Measurements from ENCODE around the gene CBX4.

DNA sequence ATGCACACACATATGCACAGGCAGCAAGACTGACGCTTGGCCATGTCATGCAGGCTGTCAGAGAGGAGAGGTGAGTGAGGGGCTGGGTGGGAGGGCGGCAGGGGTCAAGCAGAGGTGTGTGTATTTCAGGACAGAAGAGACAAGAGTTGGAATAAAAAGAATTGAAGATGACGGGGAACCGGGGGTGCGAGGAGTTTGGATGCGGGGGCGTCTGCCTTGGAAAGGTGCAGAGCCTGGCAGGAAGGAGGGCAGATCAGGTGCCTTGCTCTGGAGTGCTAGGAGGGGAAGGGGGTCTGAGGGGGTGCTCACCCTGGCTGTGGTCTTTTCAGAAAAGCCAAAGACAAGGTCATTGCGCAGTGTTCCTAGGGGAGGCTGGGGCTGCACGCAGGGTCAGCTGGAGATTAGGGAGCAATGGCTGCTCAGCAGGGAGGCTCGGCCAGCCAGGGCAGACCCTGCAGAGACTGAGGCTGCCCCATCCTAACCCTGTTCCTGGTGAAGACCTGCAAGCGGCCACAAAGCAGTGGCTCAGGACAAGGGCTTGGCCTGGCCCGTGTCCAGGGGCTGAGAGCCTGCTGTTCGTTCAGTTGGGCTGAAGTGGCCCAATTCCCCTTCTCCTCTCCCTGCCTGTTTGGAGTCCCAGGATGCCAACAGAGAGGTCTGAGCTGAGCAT lies 23.7 kb upstream of the CBX4 start:
- no peak for TF ChIP-seq ZC3H10 (CRISPR knock-in tag; IDR thresholded peaks at IDR 0.05)
- TF ChIP-seq, protein P1, sequence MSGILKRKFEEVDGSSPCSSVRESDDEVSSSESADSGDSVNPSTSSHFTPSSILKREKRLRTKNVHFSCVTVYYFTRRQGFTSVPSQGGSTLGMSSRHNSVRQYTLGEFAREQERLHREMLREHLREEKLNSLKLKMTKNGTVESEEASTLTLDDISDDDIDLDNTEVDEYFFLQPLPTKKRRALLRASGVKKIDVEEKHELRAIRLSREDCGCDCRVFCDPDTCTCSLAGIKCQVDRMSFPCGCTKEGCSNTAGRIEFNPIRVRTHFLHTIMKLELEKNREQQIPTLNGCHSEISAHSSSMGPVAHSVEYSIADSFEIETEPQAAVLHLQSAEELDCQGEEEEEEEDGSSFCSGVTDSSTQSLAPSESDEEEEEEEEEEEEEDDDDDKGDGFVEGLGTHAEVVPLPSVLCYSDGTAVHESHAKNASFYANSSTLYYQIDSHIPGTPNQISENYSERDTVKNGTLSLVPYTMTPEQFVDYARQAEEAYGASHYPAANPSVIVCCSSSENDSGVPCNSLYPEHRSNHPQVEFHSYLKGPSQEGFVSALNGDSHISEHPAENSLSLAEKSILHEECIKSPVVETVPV (CRISPR knock-in tag; IDR thresholded peaks at IDR 0.05) = no peak
- no peak for TF ChIP-seq PPARA (CRISPR knock-in tag; IDR thresholded peaks at IDR 0.05; ENCODE audit: borderline replicate concordance)
- TF ChIP-seq, protein P2, sequence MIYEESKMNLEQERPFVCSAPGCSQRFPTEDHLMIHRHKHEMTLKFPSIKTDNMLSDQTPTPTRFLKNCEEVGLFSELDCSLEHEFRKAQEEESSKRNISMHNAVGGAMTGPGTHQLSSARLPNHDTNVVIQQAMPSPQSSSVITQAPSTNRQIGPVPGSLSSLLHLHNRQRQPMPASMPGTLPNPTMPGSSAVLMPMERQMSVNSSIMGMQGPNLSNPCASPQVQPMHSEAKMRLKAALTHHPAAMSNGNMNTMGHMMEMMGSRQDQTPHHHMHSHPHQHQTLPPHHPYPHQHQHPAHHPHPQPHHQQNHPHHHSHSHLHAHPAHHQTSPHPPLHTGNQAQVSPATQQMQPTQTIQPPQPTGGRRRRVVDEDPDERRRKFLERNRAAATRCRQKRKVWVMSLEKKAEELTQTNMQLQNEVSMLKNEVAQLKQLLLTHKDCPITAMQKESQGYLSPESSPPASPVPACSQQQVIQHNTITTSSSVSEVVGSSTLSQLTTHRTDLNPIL (CRISPR knock-in tag; IDR thresholded peaks at IDR 0.05; ENCODE audit: low read depth) = no peak
- no peak for TF ChIP-seq TCF4 (CRISPR knock-in tag; IDR thresholded peaks at IDR 0.05; ENCODE audit: borderline replicate concordance)
- TF ChIP-seq ZFP3 (CRISPR knock-in tag; IDR thresholded peaks at IDR 0.05) = no peak
- TF ChIP-seq, protein P3, sequence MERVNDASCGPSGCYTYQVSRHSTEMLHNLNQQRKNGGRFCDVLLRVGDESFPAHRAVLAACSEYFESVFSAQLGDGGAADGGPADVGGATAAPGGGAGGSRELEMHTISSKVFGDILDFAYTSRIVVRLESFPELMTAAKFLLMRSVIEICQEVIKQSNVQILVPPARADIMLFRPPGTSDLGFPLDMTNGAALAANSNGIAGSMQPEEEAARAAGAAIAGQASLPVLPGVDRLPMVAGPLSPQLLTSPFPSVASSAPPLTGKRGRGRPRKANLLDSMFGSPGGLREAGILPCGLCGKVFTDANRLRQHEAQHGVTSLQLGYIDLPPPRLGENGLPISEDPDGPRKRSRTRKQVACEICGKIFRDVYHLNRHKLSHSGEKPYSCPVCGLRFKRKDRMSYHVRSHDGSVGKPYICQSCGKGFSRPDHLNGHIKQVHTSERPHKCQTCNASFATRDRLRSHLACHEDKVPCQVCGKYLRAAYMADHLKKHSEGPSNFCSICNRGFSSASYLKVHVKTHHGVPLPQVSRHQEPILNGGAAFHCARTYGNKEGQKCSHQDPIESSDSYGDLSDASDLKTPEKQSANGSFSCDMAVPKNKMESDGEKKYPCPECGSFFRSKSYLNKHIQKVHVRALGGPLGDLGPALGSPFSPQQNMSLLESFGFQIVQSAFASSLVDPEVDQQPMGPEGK (CRISPR knock-in tag; IDR thresholded peaks at IDR 0.05; ENCODE audit: borderline replicate concordance) = no peak

All from SK-N-SH treated with all-trans-retinoic acid at 6 μM for 48 hours (cell line).